IMR-90 (cell line): ENCODE measurements around the gene BCAS1. TPM values are rescaled to one million over a fixed set of nuclear protein-coding genes. Genes with fewer than 3 reads are reported as not detected.

Experiments used
- ATAC-seq: fragments of 200-7000 bp; cut with Tn5 transposase; 2 replicates; pipeline ENCODE4 v1.9.1; 2020; ENCODE audit warnings: low read depth, mild to moderate bottlenecking, moderate library complexity
- BruUV-seq: library from RNA; stranded (reverse); fragments of 400-500 nt; replicated peaks from 2 replicates; lab custom pipeline; 2021; lab: Mats Ljungman, UMichigan
- CTCF ChIA-PET: fragments of 300-600 bp; formaldehyde crosslinking; extraction: SDS; loops from one replicate; lab custom pipeline; 2021; ENCODE audit warnings: antibody characterized with exemption; lab: Yijun Ruan, JAX
- POLR2A ChIA-PET: fragments of 300-600 bp; sonication (Branson Sonifier 250); formaldehyde crosslinking; loops from one replicate; lab custom pipeline; 2022; ENCODE audit warnings: antibody characterized with exemption; ENCODE audit not compliant: unreplicated experiment; lab: Charles Lee
- DNase-seq: peaks from one replicate; pipeline ENCODE4 v3.0.0; 2013
- H2AFZ ChIP-seq: replicated peaks from 2 replicates; pipeline ENCODE3; 2013; ENCODE audit warnings: low read length, mild to moderate bottlenecking; ENCODE audit not compliant: poor library complexity
- H2AK5ac ChIP-seq: 2 replicates; pipeline ENCODE4 v1.6.1; 2013; ENCODE audit warnings: low read depth, low read length, inconsistent platforms
- H2AK9ac ChIP-seq: replicated peaks from 2 replicates; pipeline ENCODE3; 2013; ENCODE audit warnings: mild to moderate bottlenecking, low read depth, low read length, moderate library complexity; ENCODE audit not compliant: poor library complexity
- H2BK120ac ChIP-seq: 2 replicates; pipeline ENCODE4 v1.6.1; 2013; ENCODE audit warnings: low read depth, low read length, inconsistent platforms
- H2BK15ac ChIP-seq: 3 replicates; pipeline ENCODE4 v1.6.1; 2013; ENCODE audit warnings: low read depth, low read length, inconsistent platforms
- H2BK20ac ChIP-seq: 2 replicates; pipeline ENCODE4 v1.6.1; 2013; ENCODE audit warnings: low read depth, mild to moderate bottlenecking, inconsistent platforms, low read length, moderate library complexity
- H2BK5ac ChIP-seq: 2 replicates; pipeline ENCODE4 v1.6.1; 2013; ENCODE audit warnings: mild to moderate bottlenecking, low read depth, low read length, inconsistent platforms; ENCODE audit not compliant: poor library complexity, severe bottlenecking
- H3K14ac ChIP-seq: replicated peaks from 2 replicates; pipeline ENCODE4 v1.6.1; 2013; ENCODE audit warnings: low read depth, low read length, inconsistent platforms
- H3K18ac ChIP-seq: 2 replicates; pipeline ENCODE4 v1.6.1; 2013; ENCODE audit warnings: low read depth, low read length, control low read depth
- H3K23ac ChIP-seq: 2 replicates; pipeline ENCODE4 v1.6.1; 2013; ENCODE audit warnings: low read depth, low read length, inconsistent platforms
- H3K27ac ChIP-seq: 2 replicates; pipeline ENCODE4 v1.5.1; 2013; ENCODE audit warnings: mild to moderate bottlenecking, control low read depth, low read length; ENCODE audit not compliant: insufficient read depth
- H3K27me3 ChIP-seq: 2 replicates; pipeline ENCODE4 v1.6.1; 2013; ENCODE audit warnings: low read length; ENCODE audit not compliant: control insufficient read depth, insufficient read depth
- H3K36me3 ChIP-seq: 2 replicates; pipeline ENCODE4 v1.6.1; 2013; ENCODE audit warnings: low read length, mixed read lengths; ENCODE audit not compliant: control insufficient read depth, insufficient read depth
- H3K4ac ChIP-seq: 2 replicates; pipeline ENCODE4 v1.6.1; 2013; ENCODE audit warnings: low read depth, low read length, inconsistent platforms
- H3K4me1 ChIP-seq: 2 replicates; pipeline ENCODE4 v1.6.1; 2013; ENCODE audit warnings: low read length, mixed read lengths; ENCODE audit not compliant: control insufficient read depth, insufficient read depth
- H3K4me2 ChIP-seq: 2 replicates; pipeline ENCODE4 v1.6.1; 2013; ENCODE audit warnings: low read depth, mild to moderate bottlenecking, control low read depth, low read length, moderate library complexity
- H3K4me3 ChIP-seq: 2 replicates; pipeline ENCODE4 v1.5.1; 2013; ENCODE audit warnings: low read depth, mild to moderate bottlenecking, control low read depth, low read length, moderate library complexity; ENCODE audit not compliant: insufficient read depth
- H3K56ac ChIP-seq: 2 replicates; pipeline ENCODE4 v1.6.1; 2013; ENCODE audit warnings: low read length, inconsistent platforms; ENCODE audit not compliant: insufficient read depth; ENCODE audit errors: extremely low read depth
- H3K79me1 ChIP-seq, 2 experiments: 2 replicates each; pipeline ENCODE4 v1.6.1; 2013; ENCODE audit warnings: low read length in 2 of 2, inconsistent platforms in 1 of 2, low read depth in 1 of 2
- H3K9ac ChIP-seq: 2 replicates; pipeline ENCODE4 v1.6.1; 2013; ENCODE audit warnings: low read depth, low read length, control low read depth
- H3K9me1 ChIP-seq: 2 replicates; pipeline ENCODE4 v1.6.1; 2013; ENCODE audit warnings: low read length, inconsistent platforms; ENCODE audit not compliant: insufficient read depth
- H3K9me3 ChIP-seq: 2 replicates; pipeline ENCODE4 v1.6.1; 2013; ENCODE audit warnings: low read length; ENCODE audit not compliant: control insufficient read depth, insufficient read depth
- H4K20me1 ChIP-seq: 2 replicates; pipeline ENCODE4 v1.6.1; 2013; ENCODE audit warnings: low read length, inconsistent platforms; ENCODE audit not compliant: insufficient read depth
- H4K5ac ChIP-seq: 2 replicates; pipeline ENCODE4 v1.6.1; 2013; ENCODE audit warnings: mild to moderate bottlenecking, low read depth, low read length, control low read depth
- H4K8ac ChIP-seq, 2 experiments: 2 replicates each; pipeline ENCODE4 v1.6.1; 2013; ENCODE audit warnings: low read depth in 2 of 2, low read length in 2 of 2, control low read depth in 1 of 2, inconsistent platforms in 1 of 2
- H4K91ac ChIP-seq: 2 replicates; pipeline ENCODE4 v1.6.1; 2013; ENCODE audit warnings: low read depth, low read length, inconsistent platforms; ENCODE audit not compliant: insufficient read depth
- BHLHE40 ChIP-seq: fragments of 150-350 bp; IDR thresholded peaks from 2 replicates; pipeline ENCODE4 v1.6.1; 2016; ENCODE audit warnings: mild to moderate bottlenecking, low read depth, low read length
- CHD1 ChIP-seq: IDR thresholded peaks from 2 replicates; pipeline ENCODE4 v1.6.1; 2012; ENCODE audit warnings: low read depth, low read length, improper control_type of control experiment
- FOS ChIP-seq: fragments of 150-350 bp; IDR thresholded peaks from 2 replicates; pipeline ENCODE4 v1.6.1; 2016; ENCODE audit warnings: low read depth, low read length
- RCOR1 ChIP-seq: IDR thresholded peaks from 2 replicates; pipeline ENCODE4 v1.6.1; 2012; ENCODE audit warnings: mild to moderate bottlenecking, low read length, improper control_type of control experiment; ENCODE audit not compliant: insufficient replicate concordance
- RFX5 ChIP-seq: IDR thresholded peaks from 2 replicates; pipeline ENCODE4 v1.8.0; 2012; ENCODE audit warnings: low read depth, mild to moderate bottlenecking, low read length, moderate library complexity
- WGBS, 2 experiments: methylation state at CpG; one replicate each; pipeline versions ENCODE4 v1.1.5 to v1.1.7; 2013; ENCODE audit warnings: missing lambda C conversion rate in 2 of 2; ENCODE audit not compliant: insufficient read length in 1 of 2; ENCODE audit errors: extremely low coverage in 2 of 2; 5-methylcytosine and 5-hydroxymethylcytosine counted together
- dilution Hi-C: fragments of 300-500 bp; cut with HindIII; formaldehyde crosslinking; loops from one replicate; pipeline ENCODE4 v1.14.3; 2018; ENCODE audit warnings: low sequenced_read_pairs; ENCODE audit not compliant: unreplicated experiment
- in situ Hi-C: fragments of 300-500 bp; cut with MboI; formaldehyde crosslinking; loops from 3 replicates; pipeline ENCODE4 v1.14.3; 2019; ENCODE audit warnings: low sequenced_read_pairs, inconsistent platforms, mixed read lengths
- intact Hi-C: fragments of 100-400 bp; cut with micrococcal nuclease; formaldehyde crosslinking; loops from 2 replicates; pipeline ENCODE4 v1.10.0; 2022
- polyA plus RNA-seq, 3 experiments: library from polyadenylated mRNA; depleted of rRNA; stranded (reverse); fragments of >200 nt; gene quantifications; 2 replicates each; pipeline ENCODE4 v1.2.3, GENCODE V29; 2012; ENCODE audit warnings: low replicate concordance in 1 of 3
- total RNA-seq: library from RNA; depleted of rRNA; stranded (reverse); fragments of >200 nt; gene quantifications from 2 replicates; pipeline ENCODE4 v1.2.3, GENCODE V29; 2012
- TF ChIP-seq, protein P1 (sequence below): fragments of 150-350 bp; IDR thresholded peaks from 2 replicates; pipeline ENCODE4 v1.6.1; 2016; ENCODE audit warnings: low read depth, mild to moderate bottlenecking, low read length, moderate library complexity, borderline replicate concordance

The BCAS1 gene
- total and polyA plus RNA-seq, 2 of the 4 experiments (the other 2 are of a cell fraction): under 0.01 TPM; not detected in 1

GRCh38 chr20:53930651-53931504, 139.5 kb downstream of the BCAS1 start:
- ChIA-PET CTCF (interaction anchor here (0.7 to 1.7 kb wide), 5 partner anchors 9 to 177 kb away, joined by 3 to 8 read pairs (median 3); no protein-coding TSS in a partner anchor), POLR2A (no interaction called here)
- Histone ChIP-seq H2AK5ac (peak overlapping the region; percentile 85), H4K20me1 (no peaks in the 10 kb centered on the region), H4K5ac (no peak overlapping the region; the same call in 1 of the 2 replicates), H3K4me3 (no peak overlapping the region), H3K36me3 (no peaks in the 10 kb centered on the region), H2BK20ac (peak overlapping the region; percentile 81), H3K9ac (no peak overlapping the region), H4K91ac (peak overlapping the region; percentile 40; the same call in 1 of the 2 replicates), H3K9me1 (peaks cover 17% of the 10 kb centered on the region), H3K56ac (no peak overlapping the region), H3K27me3 (no peaks in the 10 kb centered on the region), H4K8ac (0 out of 4 replicates have a peak overlapping the region, but pooled peaks of 1 of the 2 experiments have one; percentile 28), H3K27ac (no peak overlapping the region), H3K4me2 (no peak overlapping the region), H3K9me3 (no peaks in the 10 kb centered on the region), H3K14ac (peak overlapping the region; percentile 14), H2BK15ac (peak overlapping the region; percentile 76; the same call in 1 of the 3 replicates), H3K79me1 (peaks cover 0 to 3% of the 10 kb centered on the region in 2 experiments; a peak in 1 of 4 replicates), H3K18ac (peak overlapping the region; percentile 63; the same call in 1 of the 2 replicates), H3K4me1 (peaks cover 11% of the 10 kb centered on the region), H2BK120ac (peak overlapping the region; percentile 64; the same call in 1 of the 2 replicates), H3K4ac (peak overlapping the region; percentile 52; the same call in 1 of the 2 replicates), H2AFZ (no peak overlapping the region), H2AK9ac (no peak overlapping the region), H3K23ac (no peak overlapping the region), H2BK5ac (no peak overlapping the region)
- BruUV-seq: no TSS peak
- in situ Hi-C loops (loop anchor here (25.0 kb wide), 2 partner anchors 769 to 1444 kb away; no protein-coding TSS in a partner anchor), intact Hi-C loops (no loop called here), dilution Hi-C loops (no loop called here)
- TF ChIP-seq BHLHE40 (no peak), RCOR1 (no peak), RFX5 (no peak), FOS (no peak), CHD1 (no peak)
- TF ChIP-seq, protein P1, sequence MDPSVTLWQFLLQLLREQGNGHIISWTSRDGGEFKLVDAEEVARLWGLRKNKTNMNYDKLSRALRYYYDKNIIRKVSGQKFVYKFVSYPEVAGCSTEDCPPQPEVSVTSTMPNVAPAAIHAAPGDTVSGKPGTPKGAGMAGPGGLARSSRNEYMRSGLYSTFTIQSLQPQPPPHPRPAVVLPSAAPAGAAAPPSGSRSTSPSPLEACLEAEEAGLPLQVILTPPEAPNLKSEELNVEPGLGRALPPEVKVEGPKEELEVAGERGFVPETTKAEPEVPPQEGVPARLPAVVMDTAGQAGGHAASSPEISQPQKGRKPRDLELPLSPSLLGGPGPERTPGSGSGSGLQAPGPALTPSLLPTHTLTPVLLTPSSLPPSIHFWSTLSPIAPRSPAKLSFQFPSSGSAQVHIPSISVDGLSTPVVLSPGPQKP: no peak
- ATAC-seq: no peak
- DNase-seq: peak; percentile 34
- WGBS, 2 experiments: 57% methylated on average over 1 of the region's 3 CpGs; no CpG with 5 or more reads in 1 of the 2 experiments
